ENCODE results near the gene CERS3.

The CERS3 gene

GRCh38 chr15:100383302-100384107 is 145.2 kb downstream of the CERS3 start:
- peak; percentile 8 for DNase-seq (ENCODE audit: low read depth)

- no peak for DNase-seq (ENCODE audit: low read depth)
Observed at GRCh38 chr15:100373942-100374341, 154.8 kb downstream of the CERS3 start.

GRCh38 chr15:100373120-100373896 is 155.4 kb downstream of the CERS3 start:
- no peak for DNase-seq (ENCODE audit: low read depth)

DNA sequence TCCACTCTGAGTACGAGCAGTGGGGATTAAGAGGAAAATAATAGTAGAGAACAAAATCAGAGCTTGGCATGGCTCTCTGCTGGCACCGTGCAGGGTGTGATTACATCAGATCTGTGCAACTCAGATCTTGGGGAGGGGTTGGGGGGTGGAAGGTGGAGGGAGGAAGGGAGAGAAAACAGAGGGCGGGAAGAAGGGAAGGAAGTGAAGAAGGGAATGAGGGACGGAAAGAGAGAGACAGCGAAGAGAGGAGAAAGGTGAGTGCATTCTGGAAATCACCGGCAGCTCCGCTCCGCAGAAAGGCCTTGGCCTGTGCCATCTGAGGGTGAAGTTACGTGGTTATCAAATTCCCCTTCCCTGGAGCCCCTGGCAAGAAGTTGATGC is 156.0 kb downstream of the CERS3 start:
- no peak for DNase-seq (ENCODE audit: low read depth)

GRCh38 chr15:100355342-100355741 is 173.4 kb downstream of the CERS3 start:
- DNase-seq (ENCODE audit: low read depth) = no peak

DNA sequence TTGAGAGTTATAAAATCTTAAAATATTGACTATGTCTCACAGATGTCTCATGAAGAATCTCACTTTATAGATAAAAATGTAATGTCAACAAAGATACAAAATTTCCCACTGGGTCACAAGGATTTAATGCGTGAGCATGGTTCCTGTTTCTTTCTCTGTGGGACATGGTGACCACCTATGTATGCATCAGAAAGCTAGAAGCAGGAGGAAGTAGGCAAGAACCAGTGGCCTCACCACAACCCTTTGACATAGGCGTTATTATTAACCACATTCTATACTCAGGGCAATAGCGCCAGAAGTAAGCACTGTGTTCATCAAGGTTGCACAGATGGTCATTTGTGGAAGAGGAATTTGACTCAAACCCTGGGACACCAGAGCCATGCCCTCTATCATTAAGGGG is 175.3 kb downstream of the CERS3 start:
- no peak for DNase-seq (ENCODE audit: low read depth)

DNA sequence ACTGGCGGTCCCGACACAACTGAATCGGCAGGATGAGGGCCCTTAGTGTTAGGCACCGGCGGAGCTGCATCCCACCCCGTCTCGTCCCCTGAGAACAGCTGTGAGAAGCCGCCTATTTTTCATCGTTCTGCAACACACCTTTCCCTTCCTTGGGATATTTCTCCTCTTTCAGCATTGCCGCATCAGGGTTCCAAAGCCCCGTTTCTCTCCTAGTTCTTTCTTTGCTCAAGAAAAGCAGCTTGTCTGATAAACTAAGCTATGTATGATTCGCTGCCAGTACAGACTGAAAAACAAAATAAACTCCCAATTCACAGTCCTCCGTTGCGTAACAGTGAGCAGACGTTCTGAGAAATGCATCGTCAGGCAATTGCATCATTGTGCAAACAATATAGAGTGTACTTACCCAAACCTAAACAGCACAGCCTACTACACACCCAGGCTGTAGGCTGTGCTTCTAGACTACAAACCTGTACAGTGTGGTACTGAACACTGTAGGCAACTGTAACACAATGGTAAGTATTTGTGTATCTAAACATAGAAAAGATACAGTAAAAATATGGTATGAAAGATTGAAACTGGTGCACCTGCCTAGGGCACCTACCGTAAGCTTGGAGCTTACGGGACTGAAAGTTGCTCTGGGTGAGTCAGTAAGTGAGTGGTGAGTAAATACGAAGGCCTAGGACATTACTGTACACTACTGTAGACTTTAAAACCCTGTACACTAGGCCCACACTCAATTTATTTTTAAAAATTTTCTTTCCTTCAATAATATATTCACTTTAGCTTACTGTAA is 178.1 kb downstream of the CERS3 start:
- no peak for DNase-seq (ENCODE audit: low read depth)
